ENCODE measurements around the gene MAL.

MAL gene

GRCh38 chr2:95031726-95032116 lies 6.2 kb downstream of the MAL start:
- DNase-seq (ENCODE audit: low read depth) = no peak
- no peak overlapping the region for H3K4me3 ChIP-seq (ENCODE audit: low read depth, low read length)
- TF ChIP-seq CTCF (conservative IDR thresholded peaks at IDR 0.05; ENCODE audit: low read depth, low read length) = no peak

- DNase-seq (ENCODE audit: low read depth) = no peak
- no peak for TF ChIP-seq CTCF (conservative IDR thresholded peaks at IDR 0.05; ENCODE audit: low read depth, low read length)
- no peak overlapping the region for H3K4me3 ChIP-seq (ENCODE audit: low read depth, low read length)
Observed at GRCh38 chr2:95032341-95032740, 6.8 kb downstream of the MAL start.

GRCh38 chr2:95032868-95033603 lies 7.5 kb downstream of the MAL start:
- no peak for TF ChIP-seq CTCF (conservative IDR thresholded peaks at IDR 0.05; ENCODE audit: low read depth, low read length)
- no peak for DNase-seq (ENCODE audit: low read depth)
- H3K4me3 ChIP-seq (ENCODE audit: low read depth, low read length) = no peak overlapping the region

- H3K4me3 ChIP-seq (ENCODE audit: low read depth, low read length) = no peak overlapping the region
- TF ChIP-seq CTCF (conservative IDR thresholded peaks at IDR 0.05; ENCODE audit: low read depth, low read length) = no peak
- DNase-seq (ENCODE audit: low read depth) = no peak
Observed at GRCh38 chr2:95034221-95034620, 8.7 kb downstream of the MAL start.

GRCh38 chr2:95034818-95035217 lies 9.3 kb downstream of the MAL start:
- no peak for TF ChIP-seq CTCF (conservative IDR thresholded peaks at IDR 0.05; ENCODE audit: low read depth, low read length)
- DNase-seq (ENCODE audit: low read depth) = no peak
- no peak overlapping the region for H3K4me3 ChIP-seq (ENCODE audit: low read depth, low read length)

- H3K4me3 ChIP-seq (ENCODE audit: low read depth, low read length) = no peak overlapping the region
- TF ChIP-seq CTCF (conservative IDR thresholded peaks at IDR 0.05; ENCODE audit: low read depth, low read length) = no peak
- DNase-seq (ENCODE audit: low read depth) = no peak
Observed at GRCh38 chr2:95036596-95037383, 11.3 kb downstream of the MAL start.

All from choroid plexus epithelial cell (primary cell).